Embryonic facial prominence (tissue), 1 donor: ENCODE measurements around the gene MAB21L4.

ENCODE experiments used
- DNase-seq: peaks from one replicate; pipeline ENCODE4 v3.0.0-alpha.2; 2016; ENCODE audit errors: extremely low spot score

The MAB21L4 gene

DNA sequence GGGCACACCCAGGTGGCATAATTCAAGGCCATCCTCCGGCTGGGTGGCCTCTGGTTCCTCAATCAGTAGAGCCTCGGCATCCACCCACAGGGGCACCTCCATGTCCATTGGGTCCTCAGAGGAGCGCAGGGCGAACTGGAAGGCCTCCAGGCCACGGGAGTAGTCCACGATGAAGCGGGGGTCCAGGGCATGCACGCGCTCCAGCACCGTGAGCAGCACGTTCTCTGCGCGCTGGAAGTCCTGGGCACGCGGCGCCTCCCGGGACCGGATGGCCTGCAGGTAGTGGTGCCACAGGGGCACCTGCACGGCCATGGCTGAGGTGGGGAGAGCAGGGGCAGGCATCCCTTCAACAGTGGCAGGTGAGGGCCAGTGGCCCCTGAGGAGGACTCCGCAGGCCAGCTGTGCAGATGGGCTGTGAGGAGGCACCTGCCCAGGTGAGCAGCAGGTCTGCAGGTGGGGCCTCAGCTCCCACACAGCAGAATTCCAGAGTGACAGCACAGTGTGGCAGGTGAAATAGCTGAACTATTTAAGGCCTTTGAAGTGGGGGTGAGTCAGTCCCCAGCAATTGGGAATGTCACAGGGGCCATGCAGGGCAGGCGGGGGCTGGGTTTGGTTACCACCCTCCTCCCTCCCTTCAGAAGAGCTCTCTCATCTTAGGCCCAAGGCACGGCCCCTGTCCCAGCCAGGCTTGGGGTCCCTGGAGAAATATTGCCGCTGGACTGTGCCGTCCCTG lies at the start of gene MAB21L4:
Gene MAB21L4 (minus strand): TSS at position 501 of the 733 bp plus-strand sequence. CDS start 159 bp downstream, at position 342.
- DNase-seq = no peak

DNA sequence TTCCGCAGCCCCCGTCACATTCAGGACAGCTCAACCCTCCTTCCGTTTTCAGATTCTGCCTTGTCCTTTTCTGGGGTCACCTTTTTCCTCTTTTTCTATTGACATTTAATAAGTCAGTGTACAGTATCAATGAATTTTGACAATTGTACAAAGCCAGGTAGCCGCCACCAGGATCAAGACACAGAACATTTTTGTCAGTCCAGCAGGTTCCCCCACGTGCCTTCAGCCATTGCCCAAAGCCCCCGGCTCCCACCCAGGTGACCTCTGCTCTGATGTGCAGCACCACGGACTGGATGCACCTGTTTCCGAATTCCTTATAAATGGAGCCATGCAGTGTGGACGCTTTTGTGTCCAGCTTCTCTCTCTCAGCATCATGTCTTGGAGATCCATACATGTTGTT lies 40.1 kb upstream of the MAB21L4 start:
- no peak for DNase-seq

DNA sequence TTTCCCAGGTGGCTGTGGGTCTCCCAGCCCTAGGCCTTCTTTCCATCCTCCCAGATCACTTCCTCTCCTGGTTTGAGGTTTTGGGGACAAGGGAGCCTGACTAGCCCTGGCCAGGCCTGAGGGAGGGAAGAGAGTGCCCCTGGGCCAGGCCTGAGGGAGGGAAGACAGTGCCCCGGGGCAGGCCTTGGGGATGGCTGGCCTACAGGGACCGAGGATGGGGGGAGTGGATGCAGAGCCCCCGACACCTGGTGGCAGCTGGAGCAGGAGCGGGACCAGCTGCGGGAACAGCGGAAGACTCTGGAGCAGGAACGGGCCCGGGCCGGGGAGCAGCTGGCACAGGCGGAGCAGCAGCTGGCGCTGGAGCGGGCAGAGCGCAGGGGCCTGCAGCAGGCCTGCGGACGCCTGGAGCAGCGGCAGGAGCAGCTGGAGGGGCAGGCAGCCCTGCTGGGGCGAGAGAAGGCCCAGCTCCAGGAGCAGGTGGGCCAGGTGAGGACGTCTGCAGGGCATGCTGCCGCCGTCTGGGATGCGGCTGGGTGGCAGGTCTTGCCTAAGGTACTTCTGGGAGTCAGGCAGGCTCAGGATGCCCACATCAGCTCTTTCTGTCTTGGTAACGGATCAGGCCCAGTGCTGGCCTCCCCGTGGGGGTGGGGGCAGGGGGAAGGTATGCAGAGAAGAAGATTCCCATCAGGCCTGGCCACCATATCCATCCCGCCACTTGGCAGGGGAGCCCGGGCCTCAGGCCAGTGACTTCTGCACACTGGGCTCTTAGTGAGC lies 39.3 kb upstream of the MAB21L4 start:
- no peak for DNase-seq

DNA sequence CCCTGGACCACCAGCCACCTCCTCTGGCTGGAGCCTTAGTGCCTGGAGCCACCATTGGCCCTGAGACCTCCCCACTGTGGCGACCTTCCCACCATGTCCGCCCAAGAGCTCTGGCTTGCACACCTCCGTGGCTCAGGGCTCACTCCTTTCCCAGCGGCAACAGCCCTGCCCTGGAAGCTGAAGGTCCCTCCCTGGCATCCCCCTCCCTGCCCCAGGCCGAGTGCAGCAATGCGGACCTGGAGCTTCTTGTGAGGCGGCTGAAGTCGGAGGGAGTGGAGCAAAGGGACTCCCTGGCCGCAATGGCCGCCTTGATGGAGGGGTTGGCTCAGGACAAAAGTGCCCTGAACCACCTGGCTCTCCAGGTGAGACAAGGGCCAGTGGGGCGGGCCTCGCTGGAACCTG lies 38.7 kb upstream of the MAB21L4 start:
- no peak for DNase-seq

DNA sequence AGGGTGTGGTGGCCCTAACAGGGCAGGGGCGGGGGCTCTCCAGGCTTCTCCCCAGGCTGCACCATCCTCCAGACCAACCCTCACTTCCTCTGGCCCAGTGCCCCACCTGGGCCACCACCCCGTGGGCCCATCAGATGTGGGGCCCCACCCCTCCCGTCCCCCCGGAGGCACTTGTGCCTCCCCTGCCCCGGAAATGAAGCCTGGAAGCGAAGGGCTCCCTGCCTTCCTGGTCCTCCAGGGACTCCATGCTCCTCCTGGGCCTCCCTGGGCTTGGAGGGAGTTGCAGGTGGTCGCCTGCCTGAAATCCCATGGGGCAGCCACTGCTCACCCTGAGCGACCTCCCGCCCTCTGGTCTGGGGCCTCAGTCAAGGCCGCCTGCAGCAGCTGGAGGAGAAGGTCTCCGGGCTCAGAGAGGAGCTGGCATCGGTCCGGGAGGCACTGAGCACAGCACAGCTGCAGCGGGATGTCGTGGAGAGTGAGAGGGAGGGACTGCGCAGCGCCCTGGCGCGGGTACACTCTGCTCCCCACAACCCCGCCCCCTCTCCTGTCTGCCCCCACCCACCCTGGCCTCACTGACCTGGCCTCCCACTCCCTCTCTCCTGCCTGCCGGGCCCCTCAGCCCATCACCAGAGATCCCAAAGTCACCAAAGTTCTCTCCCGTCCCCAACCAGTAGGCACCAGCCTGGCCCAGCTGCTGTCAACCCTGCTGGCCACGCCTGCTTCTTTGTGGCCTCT lies 38.2 kb upstream of the MAB21L4 start:
- DNase-seq = no peak

DNA sequence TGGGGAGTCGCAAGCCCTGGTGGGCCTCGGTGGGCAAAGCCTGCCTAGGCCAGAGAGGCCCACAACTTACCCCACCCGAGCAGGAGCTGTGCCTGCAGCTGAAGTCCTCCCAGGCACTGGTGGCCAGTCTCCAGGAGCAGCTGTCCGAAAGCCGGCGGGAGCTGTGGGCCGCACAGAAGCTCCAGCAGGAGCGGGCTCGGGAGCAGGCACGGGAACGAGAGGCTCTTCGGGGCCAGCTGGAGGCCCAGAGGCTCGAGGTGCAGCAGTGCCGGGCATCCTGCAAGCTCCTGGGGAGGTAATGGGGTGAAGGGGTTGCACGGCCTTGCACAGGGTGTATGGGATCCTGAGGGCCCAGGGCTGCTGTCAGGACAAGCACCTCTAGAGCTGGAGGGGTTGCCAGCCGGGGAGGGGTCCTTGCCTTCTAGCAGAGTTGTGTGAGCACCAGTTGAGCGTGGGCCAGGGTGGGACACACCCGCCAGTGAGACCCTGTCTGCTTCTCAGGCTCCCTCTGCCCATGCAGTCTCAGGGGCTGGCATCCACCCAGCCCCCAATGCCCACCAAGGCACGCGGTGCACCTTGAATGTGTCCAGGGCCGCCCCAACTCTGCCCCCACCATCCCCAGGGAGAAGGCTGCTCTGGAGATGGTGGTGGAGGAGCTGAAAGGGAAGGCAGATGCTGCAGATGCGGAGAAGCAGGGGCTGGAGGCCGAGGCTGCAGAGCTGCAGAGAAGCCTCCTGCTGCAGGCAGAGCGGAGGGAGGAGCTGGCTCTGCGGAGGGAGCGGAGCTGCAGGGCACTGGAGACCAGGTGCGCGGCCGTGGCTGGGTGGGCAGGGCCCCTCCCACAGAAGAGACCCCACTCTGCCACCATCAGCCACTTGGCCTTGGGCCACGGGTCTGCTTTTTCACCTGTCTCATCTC lies 37.4 kb upstream of the MAB21L4 start:
- no peak for DNase-seq

DNA sequence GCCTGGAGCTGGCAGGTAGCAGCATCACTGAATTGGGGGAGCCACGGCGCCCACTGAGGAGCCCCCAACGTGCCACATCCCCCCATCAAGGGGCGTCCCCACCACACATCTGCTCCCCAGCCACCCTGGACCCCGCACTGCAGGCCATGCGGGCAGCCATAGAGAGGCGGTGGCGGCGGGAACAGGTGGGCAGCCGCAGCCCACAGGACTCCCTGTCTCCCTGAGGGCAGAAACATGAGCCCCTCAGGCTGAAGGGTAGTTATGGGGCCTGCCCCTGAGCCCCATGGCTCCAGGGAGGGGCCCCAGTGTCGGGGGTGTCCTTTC lies 36.7 kb upstream of the MAB21L4 start:
- DNase-seq = no peak

DNA sequence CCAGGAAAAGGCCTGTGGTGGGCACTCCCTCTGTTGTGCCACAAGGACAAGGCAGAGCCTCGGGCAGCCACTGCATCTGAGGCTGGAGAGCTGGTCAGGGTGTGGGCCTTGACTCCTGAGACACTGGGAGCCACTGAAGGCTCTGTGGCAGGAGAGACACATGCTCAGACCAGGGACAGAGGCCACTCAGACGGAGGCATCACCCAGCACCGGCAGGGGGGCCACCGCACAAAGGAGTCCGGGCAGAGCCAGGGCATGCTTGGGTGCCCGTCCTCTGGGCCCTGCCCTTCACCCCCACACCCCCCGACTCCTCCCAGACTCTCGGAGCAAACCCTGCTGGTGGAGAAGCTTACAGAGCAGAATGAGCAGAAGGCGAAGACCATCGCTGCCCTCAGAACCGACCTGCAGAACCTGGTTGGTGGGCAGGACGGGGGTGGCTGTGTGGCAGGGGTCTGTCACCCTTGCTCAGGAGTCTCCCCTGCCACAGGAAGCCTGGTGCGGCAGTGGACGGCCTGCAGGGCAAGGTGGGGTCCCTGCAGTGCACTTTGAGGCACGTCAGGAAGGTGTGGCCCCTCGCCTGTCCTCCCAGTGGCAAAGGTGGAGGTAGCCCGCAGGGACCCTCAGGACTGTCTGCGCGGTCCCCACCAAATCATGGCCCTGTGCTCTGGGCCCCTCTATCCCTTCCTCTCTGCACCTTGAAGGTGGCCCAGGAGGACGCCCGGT lies 36.2 kb upstream of the MAB21L4 start:
- no peak for DNase-seq

DNA sequence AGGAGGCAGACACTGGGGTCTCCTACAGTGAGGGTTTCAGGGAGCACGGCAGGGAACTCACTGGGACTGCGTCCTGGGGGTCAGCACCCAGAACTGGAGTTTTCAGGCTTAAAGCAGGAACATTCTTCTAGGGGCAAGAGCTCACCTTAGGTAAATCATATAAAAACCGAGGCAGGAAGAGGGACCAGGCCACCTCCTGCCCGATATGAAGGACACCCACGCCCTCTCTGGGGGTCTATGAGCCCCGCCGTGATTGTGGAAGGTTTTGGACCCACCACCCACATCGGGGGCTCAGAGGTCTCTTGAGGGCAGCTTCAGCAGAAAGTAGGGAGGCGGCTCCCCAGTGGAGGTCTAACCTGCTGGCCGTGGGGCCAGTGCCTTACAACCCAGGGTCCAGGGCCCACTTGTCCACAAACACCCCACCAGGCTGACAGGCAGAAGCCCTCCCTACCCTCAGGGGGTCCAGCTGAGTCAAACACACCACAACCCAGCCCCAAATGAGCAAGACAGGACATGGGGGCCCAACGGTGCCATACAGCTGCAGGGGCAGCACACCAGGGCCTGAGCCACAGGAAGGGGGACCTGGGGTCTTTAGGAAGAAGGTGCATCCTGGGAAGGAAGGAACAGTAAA lies 35.5 kb upstream of the MAB21L4 start:
- DNase-seq = no peak

DNA sequence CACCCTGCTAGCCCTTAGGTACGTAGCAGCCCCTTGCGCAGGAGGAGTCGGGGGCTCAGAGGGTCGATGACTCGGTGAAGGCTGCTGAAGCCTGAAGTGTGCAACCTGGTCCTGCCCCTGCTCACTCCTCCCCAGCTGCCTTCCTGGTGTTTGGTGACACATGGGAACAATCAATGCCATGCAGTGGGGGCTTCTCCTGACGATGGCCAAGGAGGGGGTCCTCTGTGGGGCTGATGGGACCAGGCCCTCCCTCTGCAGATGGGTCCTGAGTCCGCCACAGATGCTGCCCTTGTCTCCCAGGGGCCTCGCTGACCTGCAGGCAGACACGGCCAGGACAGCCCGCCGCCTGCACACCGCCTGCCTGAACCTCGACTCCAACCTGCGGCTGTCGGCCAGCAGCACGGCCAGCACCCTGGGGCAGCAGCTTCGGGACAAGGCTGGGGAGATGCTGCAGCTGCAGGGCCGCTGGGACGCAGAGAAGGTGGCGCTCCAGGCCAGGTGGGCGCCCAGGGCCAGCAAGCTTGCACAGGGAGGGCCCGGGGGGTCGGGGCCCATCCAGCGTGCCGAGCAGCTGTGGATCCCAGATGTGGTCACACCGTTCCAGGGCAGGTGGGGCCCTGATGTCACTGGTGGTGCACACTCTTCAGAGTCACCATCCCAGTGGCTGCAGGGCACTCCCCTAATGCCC lies 34.8 kb upstream of the MAB21L4 start:
- no peak for DNase-seq

DNA sequence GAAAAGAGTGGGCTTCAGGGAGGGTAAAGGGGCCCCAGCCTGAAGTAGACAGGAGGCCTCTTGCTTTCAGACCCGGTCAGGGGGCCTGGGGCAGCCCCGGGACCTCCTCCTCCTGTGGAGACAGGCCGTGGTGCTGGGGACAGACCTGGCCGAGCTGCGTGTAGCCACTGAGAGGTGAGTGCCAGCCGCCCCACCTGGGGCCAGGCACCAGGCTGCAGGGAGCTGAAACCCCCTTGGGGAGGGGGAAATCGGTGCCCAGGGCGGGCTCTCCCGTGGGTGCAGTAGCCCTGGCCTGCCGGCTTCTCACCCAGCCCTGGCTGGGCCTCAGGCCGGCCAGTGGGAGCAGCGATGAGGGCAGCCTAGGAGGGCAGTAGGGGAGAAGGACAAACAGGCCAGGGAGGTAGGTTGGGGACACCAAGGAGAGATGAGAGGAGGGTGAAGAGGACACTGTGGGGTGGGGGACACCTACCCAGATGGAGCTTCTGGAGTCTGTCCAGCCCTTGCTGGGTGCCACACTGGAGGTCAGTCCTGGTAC lies 34.2 kb upstream of the MAB21L4 start:
- no peak for DNase-seq

DNA sequence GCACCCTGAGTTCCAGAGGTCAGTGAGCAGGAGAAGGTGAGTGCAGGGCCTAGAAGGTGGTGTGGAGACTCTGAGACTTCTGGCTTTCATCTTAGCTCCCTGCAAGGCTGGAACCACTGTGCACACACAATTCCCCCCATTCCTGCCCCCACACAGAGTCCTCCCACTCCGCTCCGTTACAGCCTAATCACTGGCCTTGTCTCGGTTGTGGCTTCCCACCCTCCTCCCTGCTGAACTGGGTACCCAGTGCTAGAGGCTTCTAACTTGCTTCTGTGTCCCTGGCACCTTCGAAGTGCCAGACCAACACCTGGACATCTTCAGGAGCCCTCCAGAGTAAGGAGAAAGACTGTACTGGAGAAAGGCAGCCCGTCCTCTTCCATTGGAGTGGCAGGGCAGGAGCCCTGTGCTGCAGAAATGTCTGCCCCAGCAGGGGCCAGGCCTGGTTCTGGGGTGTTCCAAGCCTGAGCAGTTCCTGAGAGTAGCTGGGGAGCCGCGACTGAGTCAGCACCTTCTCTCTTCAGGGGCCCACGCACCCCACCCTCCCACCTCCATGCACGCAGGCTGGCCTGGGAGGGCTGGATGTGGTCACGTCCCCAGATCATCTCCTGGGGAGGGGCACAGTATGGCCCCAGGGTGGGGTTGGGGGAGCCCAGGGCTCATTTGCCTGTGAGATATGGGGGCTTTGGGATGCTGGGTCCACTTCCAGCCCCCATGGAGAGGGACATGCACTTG lies 33.6 kb upstream of the MAB21L4 start:
- no peak for DNase-seq

DNA sequence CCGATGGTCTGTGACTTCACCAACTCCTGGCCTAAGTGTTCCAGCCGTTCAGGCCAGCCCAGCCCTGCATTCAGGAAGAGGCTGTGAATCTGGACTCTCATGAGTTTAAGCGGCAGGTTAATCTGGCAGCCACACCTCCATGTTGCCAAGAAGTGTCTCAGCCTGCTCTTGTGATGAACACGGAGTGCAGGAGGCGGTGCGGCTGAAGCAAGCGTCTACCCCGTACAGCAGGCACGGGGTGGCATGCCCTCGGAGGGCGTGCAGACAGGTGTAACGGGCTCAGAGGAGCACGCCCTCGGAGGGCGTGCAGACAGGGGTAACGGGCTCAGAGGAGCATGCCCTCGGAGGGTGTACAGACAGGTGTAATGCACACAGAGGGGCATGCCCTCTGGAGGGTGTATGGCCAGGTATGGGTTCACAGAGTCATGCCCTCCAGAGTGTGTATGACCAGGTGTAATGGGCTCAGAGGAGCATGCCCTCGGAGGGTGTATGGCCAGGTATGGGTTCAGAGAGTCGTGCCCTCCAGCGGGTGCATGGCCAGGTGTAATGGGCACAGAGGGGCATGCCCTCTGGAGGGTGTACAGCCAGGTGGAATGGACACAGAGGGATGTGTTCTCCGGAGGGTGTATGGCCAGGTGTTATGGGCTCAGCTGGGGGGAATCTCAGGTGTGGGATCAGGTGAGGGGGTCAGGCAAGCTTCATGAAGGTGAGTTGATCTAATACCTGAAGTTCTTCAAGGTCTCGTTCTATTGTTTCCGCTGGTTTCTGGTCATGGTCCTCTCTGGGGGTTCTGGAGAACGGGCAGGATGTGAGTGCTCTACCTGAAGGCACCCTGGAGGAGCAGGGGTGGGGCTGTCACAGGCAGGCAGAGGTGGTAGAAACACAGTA lies 32.8 kb upstream of the MAB21L4 start:
- no peak for DNase-seq

DNA sequence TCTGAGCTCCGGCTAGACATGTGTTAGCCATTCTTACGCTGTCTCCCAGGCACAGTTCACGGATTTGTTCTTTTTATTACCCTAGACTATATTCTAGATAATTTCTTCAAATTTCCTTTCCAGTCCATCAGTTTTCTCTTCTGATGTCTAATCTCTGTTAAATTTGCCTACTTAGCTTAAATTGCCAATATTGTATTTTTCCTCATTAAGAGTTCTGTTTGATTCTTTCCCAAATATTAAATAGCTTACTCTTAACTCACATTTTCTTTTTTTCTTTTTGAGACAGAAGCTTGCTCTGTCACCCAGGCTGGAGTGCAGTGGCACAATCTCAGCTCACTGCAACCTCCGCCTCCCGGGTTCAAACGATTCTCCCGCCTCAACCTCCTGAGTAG lies 31.4 kb upstream of the MAB21L4 start:
- DNase-seq = no peak

DNA sequence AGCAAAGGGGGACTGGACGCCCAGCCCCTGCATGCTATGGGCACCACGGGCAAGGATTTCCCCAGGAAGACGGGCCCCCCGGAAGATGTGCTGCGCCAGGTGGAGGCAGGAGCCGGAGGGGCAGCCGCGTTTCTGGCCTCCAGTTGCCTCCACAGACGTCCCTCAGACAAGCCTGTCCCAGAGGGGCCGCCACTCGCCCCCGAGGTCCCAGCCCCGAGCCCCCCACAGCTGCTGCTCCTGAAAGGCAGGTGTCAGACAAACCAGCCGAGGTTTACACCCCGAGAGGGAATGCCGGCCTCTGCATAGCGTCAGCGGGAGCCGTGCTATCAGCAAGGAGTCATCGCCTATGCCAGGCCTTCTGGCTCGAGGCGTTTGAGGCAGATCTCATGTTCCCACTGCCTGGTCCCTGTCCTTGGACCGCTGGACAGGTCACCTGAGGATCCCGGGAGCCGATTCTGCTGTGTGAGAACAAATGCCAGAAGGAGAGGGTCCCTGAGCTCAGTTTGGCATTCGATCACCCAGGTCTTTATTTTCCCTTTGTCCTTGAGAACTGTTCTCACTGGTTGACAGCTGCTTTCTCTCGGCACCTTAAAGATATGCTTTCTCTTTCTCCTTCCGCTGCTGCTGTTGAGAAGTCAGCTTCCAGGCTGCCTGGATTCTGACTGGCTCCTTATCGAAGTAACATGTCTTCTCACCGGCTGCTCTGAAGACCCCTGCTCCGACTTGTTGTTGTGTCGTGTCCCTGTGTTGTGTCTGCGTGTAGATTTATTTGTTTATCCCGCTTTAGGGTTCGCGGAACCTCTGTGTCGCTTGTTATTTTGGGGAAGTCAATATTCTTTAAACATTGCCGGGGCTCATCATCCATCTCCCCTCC lies 30.8 kb upstream of the MAB21L4 start:
- DNase-seq = no peak

DNA sequence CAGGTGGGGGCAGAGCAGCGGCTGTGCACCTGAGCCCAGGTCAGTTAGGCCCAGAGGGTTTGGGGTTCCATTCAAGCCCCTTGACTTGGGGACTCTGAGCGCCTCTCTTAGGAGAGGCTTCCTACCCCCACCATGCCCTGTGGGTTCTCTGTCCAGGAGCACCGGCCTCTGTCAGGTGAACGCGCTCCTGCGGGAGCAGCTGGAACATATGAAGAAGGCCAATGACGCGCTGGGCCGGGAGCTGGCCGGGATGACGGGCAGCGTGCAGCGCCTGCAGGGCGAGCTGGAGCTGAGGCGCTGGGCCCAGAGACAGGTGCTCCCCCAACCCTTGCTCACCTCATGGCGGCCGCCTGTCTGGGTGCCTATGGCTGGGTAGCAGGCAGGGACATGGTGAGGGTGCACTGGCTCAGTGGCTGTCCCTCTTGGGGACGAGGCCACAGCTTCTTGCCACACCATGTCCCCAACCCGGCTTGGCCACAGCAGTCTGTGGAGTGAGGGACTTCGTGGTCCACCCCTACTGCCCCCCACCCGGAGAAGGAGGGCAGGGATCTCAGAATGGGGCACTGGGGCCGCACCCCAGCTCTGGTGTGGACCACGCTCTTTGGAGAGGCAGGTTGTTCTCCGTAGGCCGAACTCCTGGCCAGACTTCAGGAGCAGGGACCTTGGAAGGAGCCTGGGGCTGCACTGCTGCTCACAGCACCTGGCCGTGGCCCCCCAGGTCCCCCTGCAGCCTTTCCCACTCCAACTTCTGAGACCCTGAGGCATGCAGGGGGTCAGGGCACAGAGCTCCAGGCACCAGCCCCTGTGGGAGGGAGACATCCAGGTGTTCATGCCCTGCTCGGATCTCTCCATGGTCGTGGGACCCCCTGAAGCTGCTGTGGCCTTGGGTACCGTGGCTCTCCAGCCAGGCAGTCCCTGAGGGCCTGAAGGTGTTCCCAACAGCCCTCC lies 29.9 kb upstream of the MAB21L4 start:
- no peak for DNase-seq
